ENCODE measurements around the gene CHST6.
A peak's percentile ranks its signal among the peaks of the same experiment; 100 is the strongest.

CHST6 gene

GRCh38 chr16:75458439-75458838, 36.8 kb downstream of the CHST6 start:
- H3K27ac ChIP-seq (ENCODE audit: extremely low read depth, low read depth, low read length): no peak overlapping the region
- H3K4me1 ChIP-seq (ENCODE audit: control insufficient read depth, insufficient read depth, low read length): peaks cover 33% of the 10 kb centered on the region
- TF ChIP-seq ZBTB17 (tag by site-specific recombination; IDR thresholded peaks at IDR 0.05) (0 out of 2 replicates have a peak, but pooled peaks have one; percentile 63), PATZ1 (tag by site-specific recombination; IDR thresholded peaks at IDR 0.05) (no peak), GLI4 (tag by site-specific recombination; IDR thresholded peaks at IDR 0.05) (no peak), ZNF404 (tag by site-specific recombination; IDR thresholded peaks at IDR 0.05) (no peak), ZFP3 (tag by site-specific recombination; IDR thresholded peaks at IDR 0.05; ENCODE audit: low read depth) (no peak), IKZF3 (tag by site-specific recombination; IDR thresholded peaks at IDR 0.05) (peak; percentile 25; the same call in 1 of the 2 replicates)
- no peaks in the 10 kb centered on the region; a peak in 1 of 3 replicates for H3K36me3 ChIP-seq (ENCODE audit: control insufficient read depth in 2 of 2, insufficient read depth in 1 of 2, low read length in 2 of 2)
- no peaks in the 10 kb centered on the region for H3K9me3 ChIP-seq (ENCODE audit: control insufficient read depth, insufficient read depth, low read depth, low read length)
- no peak overlapping the region for H3K4me3 ChIP-seq (ENCODE audit: low read depth, low read length)
- POLR2A ChIA-PET: no interaction called here
- CTCF ChIA-PET: no interaction called here

DNA sequence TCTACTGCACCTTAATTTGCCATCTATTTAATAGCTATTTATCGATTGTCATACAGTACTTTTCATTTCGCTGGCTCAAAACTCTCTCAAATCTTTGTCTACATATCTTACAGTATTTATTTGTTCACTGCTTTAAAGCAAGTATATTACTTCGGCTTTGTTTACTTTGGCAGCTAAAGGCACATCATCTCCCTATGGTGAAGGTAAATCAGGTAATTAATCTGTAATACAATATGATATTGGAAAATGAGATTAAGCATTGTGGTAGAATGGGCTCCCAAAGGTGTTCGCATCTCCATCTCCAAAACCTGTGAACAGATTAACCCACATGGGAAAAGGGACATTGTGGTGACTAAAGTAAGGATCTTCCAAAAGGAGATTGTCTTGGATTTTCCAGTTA, 37.2 kb downstream of the CHST6 start:
- ChIA-PET CTCF (no interaction called here), POLR2A (interaction anchor here (0.6 to 0.9 kb wide), 2 partner anchors 65 to 184 kb away, joined by 3 to 4 read pairs; no protein-coding TSS in a partner anchor)
- Histone ChIP-seq H3K4me3 (ENCODE audit: low read depth, low read length) (no peak overlapping the region), H3K9me3 (ENCODE audit: control insufficient read depth, insufficient read depth, low read depth, low read length) (no peaks in the 10 kb centered on the region), H3K36me3 (ENCODE audit: control insufficient read depth in 2 of 2, insufficient read depth in 1 of 2, low read length in 2 of 2) (no peaks in the 10 kb centered on the region; a peak in 1 of 3 replicates), H3K4me1 (ENCODE audit: control insufficient read depth, insufficient read depth, low read length) (peaks cover 34% of the 10 kb centered on the region), H3K27ac (ENCODE audit: extremely low read depth, low read depth, low read length) (no peak overlapping the region)
- TF ChIP-seq, protein P1, sequence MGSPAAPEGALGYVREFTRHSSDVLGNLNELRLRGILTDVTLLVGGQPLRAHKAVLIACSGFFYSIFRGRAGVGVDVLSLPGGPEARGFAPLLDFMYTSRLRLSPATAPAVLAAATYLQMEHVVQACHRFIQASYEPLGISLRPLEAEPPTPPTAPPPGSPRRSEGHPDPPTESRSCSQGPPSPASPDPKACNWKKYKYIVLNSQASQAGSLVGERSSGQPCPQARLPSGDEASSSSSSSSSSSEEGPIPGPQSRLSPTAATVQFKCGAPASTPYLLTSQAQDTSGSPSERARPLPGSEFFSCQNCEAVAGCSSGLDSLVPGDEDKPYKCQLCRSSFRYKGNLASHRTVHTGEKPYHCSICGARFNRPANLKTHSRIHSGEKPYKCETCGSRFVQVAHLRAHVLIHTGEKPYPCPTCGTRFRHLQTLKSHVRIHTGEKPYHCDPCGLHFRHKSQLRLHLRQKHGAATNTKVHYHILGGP (tag by site-specific recombination; IDR thresholded peaks at IDR 0.05): 0 out of 2 replicates have a peak, but pooled peaks have one; percentile 8
- peak; percentile 83 for TF ChIP-seq IKZF3 (tag by site-specific recombination; IDR thresholded peaks at IDR 0.05)
- peak; percentile 42; the same call in 1 of the 2 replicates for TF ChIP-seq ZNF596 (tag by site-specific recombination; IDR thresholded peaks at IDR 0.05)
- TF ChIP-seq ZNF146 (tag by site-specific recombination; IDR thresholded peaks at IDR 0.05): no peak
- TF ChIP-seq, protein P2, sequence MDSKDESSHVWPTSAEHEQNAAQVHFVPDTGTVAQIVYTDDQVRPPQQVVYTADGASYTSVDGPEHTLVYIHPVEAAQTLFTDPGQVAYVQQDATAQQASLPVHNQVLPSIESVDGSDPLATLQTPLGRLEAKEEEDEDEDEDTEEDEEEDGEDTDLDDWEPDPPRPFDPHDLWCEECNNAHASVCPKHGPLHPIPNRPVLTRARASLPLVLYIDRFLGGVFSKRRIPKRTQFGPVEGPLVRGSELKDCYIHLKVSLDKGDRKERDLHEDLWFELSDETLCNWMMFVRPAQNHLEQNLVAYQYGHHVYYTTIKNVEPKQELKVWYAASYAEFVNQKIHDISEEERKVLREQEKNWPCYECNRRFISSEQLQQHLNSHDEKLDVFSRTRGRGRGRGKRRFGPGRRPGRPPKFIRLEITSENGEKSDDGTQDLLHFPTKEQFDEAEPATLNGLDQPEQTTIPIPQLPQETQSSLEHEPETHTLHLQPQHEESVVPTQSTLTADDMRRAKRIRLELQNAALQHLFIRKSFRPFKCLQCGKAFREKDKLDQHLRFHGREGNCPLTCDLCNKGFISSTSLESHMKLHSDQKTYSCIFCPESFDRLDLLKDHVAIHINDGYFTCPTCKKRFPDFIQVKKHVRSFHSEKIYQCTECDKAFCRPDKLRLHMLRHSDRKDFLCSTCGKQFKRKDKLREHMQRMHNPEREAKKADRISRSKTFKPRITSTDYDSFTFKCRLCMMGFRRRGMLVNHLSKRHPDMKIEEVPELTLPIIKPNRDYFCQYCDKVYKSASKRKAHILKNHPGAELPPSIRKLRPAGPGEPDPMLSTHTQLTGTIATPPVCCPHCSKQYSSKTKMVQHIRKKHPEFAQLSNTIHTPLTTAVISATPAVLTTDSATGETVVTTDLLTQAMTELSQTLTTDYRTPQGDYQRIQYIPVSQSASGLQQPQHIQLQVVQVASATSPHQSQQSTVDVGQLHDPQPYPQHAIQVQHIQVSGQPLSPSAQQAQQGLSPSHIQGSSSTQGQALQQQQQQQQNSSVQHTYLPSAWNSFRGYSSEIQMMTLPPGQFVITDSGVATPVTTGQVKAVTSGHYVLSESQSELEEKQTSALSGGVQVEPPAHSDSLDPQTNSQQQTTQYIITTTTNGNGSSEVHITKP (tag by site-specific recombination; IDR thresholded peaks at IDR 0.05): 0 out of 2 replicates have a peak, but pooled peaks have one; percentile 21
- peak; percentile 81; the same call in 1 of the 2 replicates for TF ChIP-seq ZNF10 (tag by site-specific recombination; IDR thresholded peaks at IDR 0.05)
- TF ChIP-seq ZXDB (tag by site-specific recombination; IDR thresholded peaks at IDR 0.05): peak; percentile 65
- TF ChIP-seq ZNF785 (tag by site-specific recombination; IDR thresholded peaks at IDR 0.05): no peak
- peak; percentile 48; the same call in 1 of the 2 replicates for TF ChIP-seq ZNF366 (tag by site-specific recombination; conservative IDR thresholded peaks at IDR 0.05)
- TF ChIP-seq ZNF157 (tag by site-specific recombination; IDR thresholded peaks at IDR 0.05): no peak
- no peak for TF ChIP-seq ZNF354C (tag by site-specific recombination; IDR thresholded peaks at IDR 0.05; ENCODE audit: borderline replicate concordance, low read depth)
- TF ChIP-seq FEZF1 (tag by site-specific recombination; IDR thresholded peaks at IDR 0.05): peak; percentile 75; the same call in 1 of the 2 replicates
- TF ChIP-seq OSR2 (tag by site-specific recombination; IDR thresholded peaks at IDR 0.05): peak; percentile 51; the same call in 1 of the 2 replicates
- peak; percentile 56; the same call in 1 of the 2 replicates for TF ChIP-seq ZBTB44 (tag by site-specific recombination; IDR thresholded peaks at IDR 0.05)
- TF ChIP-seq, protein P3, sequence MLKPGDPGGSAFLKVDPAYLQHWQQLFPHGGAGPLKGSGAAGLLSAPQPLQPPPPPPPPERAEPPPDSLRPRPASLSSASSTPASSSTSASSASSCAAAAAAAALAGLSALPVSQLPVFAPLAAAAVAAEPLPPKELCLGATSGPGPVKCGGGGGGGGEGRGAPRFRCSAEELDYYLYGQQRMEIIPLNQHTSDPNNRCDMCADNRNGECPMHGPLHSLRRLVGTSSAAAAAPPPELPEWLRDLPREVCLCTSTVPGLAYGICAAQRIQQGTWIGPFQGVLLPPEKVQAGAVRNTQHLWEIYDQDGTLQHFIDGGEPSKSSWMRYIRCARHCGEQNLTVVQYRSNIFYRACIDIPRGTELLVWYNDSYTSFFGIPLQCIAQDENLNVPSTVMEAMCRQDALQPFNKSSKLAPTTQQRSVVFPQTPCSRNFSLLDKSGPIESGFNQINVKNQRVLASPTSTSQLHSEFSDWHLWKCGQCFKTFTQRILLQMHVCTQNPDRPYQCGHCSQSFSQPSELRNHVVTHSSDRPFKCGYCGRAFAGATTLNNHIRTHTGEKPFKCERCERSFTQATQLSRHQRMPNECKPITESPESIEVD (tag by site-specific recombination; IDR thresholded peaks at IDR 0.05): peak; percentile 73
- no peak for TF ChIP-seq ZNF560 (tag by site-specific recombination; IDR thresholded peaks at IDR 0.05; ENCODE audit: borderline replicate concordance)
- TF ChIP-seq ZNF175 (tag by site-specific recombination; IDR thresholded peaks at IDR 0.05): no peak
- peak; percentile 80 for TF ChIP-seq ZNF843 (tag by site-specific recombination; IDR thresholded peaks at IDR 0.05)
- TF ChIP-seq WT1 (tag by site-specific recombination; IDR thresholded peaks at IDR 0.05): 0 out of 2 replicates have a peak, but pooled peaks have one; percentile 26
